Tongue (tissue), 3 donors: ENCODE data around the gene ABLIM2. TPM values are rescaled to one million over a fixed set of nuclear protein-coding genes. Genes with fewer than 3 reads are reported as not detected.
"Not testable (repeated sequence)": the region's sequence is repeated elsewhere in the genome, so short reads cannot be mapped to it uniquely, and the experiment has no call there.

Experiments used
- DNase-seq: peaks from one replicate; pipeline ENCODE4 v3.0.0-alpha.2; 2015
- small RNA-seq: library from RNA; depleted of rRNA; stranded (forward); fragments of <200 nt; gene quantifications from one replicate; pipeline ENCODE3, GENCODE V24; 2014; ENCODE audit warnings: low replicate concordance
- total RNA-seq: library from RNA; depleted of rRNA; stranded (reverse); fragments of >200 nt; gene quantifications from one replicate; pipeline ENCODE4 v1.2.3, GENCODE V29; 2014

Gene ABLIM2
- total RNA-seq, 1 donor from 2014 or later: 44.2 TPM

GRCh38 chr4:7938609-7939376, 219.8 kb downstream of the ABLIM2 start:
- peak; percentile 64 for DNase-seq

GRCh38 chr4:7938266-7938608, 220.4 kb downstream of the ABLIM2 start:
- DNase-seq: peak; percentile 34

- no peak for DNase-seq
Observed at GRCh38 chr4:7937006-7937405, 221.6 kb downstream of the ABLIM2 start.

GRCh38 chr4:7933651-7934510, 224.7 kb downstream of the ABLIM2 start:
- DNase-seq: no peak

- no peak for DNase-seq
Observed at GRCh38 chr4:7932287-7932686, 226.3 kb downstream of the ABLIM2 start.

GRCh38 chr4:7929118-7929951, 229.3 kb downstream of the ABLIM2 start:
- DNase-seq: peak; percentile 75

GRCh38 chr4:7928711-7929110, 229.9 kb downstream of the ABLIM2 start:
- no peak for DNase-seq

- no peak for DNase-seq
Observed at GRCh38 chr4:7926822-7927221, 231.8 kb downstream of the ABLIM2 start.

GRCh38 chr4:7924570-7924969, 234.0 kb downstream of the ABLIM2 start:
- DNase-seq: no peak

GRCh38 chr4:7924163-7924562, 234.4 kb downstream of the ABLIM2 start:
- DNase-seq: no peak

GRCh38 chr4:7922466-7922865, 236.1 kb downstream of the ABLIM2 start:
- no peak for DNase-seq

GRCh38 chr4:7918981-7919380, 239.6 kb downstream of the ABLIM2 start:
- no peak for DNase-seq

- DNase-seq: not testable (repeated sequence)
Observed at GRCh38 chr4:7918187-7918586, 240.4 kb downstream of the ABLIM2 start.

GRCh38 chr4:7917669-7918068, 240.9 kb downstream of the ABLIM2 start:
- no peak for DNase-seq

- no peak for DNase-seq
Observed at GRCh38 chr4:7915875-7916242, 242.8 kb downstream of the ABLIM2 start.

Small RNAs within 50 kb of the gene (small RNA-seq; reads per million reads assigned to genes)
- 21.9 reads per million, percentile 95 among the genes with 10 or more reads in this experiment for gene MIR95

Other genes with a start within 250 kb of the ABLIM2 start
- 36.4 TPM for gene AFAP1, start 219.0 kb downstream of the ABLIM2 start, total RNA-seq
- gene SH3TC1, start 40.5 kb upstream of the ABLIM2 start, total RNA-seq: 20.2 TPM
- 35.2 TPM for gene HTRA3, start 110.9 kb upstream of the ABLIM2 start, total RNA-seq